IPS DF 4.7 (cell line): Measurements from ENCODE around the gene TYW1B.
"Not testable (repeated sequence)": the region's sequence is repeated elsewhere in the genome, so short reads cannot be mapped to it uniquely, and the experiment has no call there.

Experiments
- DNase-seq: peaks from one replicate; pipeline ENCODE4 v3.0.0-alpha.2; 2013; ENCODE audit warnings: low spot score; ENCODE audit errors: extremely low read depth

TYW1B gene

GRCh38 chr7:72816370-72817157 lies 11.4 kb downstream of the TYW1B start:
- not testable (repeated sequence) for DNase-seq

- DNase-seq, result not testable (repeated sequence)
Observed at GRCh38 chr7:72810437-72810836, 17.6 kb downstream of the TYW1B start.

- DNase-seq, result not testable (repeated sequence)
Observed at GRCh38 chr7:72808511-72808910, 19.5 kb downstream of the TYW1B start.

- not testable (repeated sequence) for DNase-seq
Observed at GRCh38 chr7:72806851-72807250, 21.1 kb downstream of the TYW1B start.

GRCh38 chr7:72805526-72806494 lies 22.2 kb downstream of the TYW1B start:
- DNase-seq, result no peak

GRCh38 chr7:72803778-72804177 lies 24.2 kb downstream of the TYW1B start:
- not testable (repeated sequence) for DNase-seq

GRCh38 chr7:72801564-72801963 lies 26.4 kb downstream of the TYW1B start:
- DNase-seq, result not testable (repeated sequence)

GRCh38 chr7:72795401-72795800 lies 32.6 kb downstream of the TYW1B start:
- DNase-seq, result not testable (repeated sequence)

GRCh38 chr7:72793791-72794190 lies 34.2 kb downstream of the TYW1B start:
- no peak for DNase-seq

GRCh38 chr7:72790698-72791060 lies 37.3 kb downstream of the TYW1B start:
- DNase-seq, result not testable (repeated sequence)

GRCh38 chr7:72790048-72790697 lies 37.8 kb downstream of the TYW1B start:
- not testable (repeated sequence) for DNase-seq

GRCh38 chr7:72785166-72785955 lies 42.6 kb downstream of the TYW1B start:
- DNase-seq, result no peak

- not testable (repeated sequence) for DNase-seq
Observed at GRCh38 chr7:72783601-72784370, 44.2 kb downstream of the TYW1B start.

GRCh38 chr7:72781631-72782030 lies 46.4 kb downstream of the TYW1B start:
- DNase-seq, result no peak

- no peak for DNase-seq
Observed at GRCh38 chr7:72781161-72781560, 46.8 kb downstream of the TYW1B start.

GRCh38 chr7:72780289-72780894 lies 47.6 kb downstream of the TYW1B start:
- DNase-seq, result not testable (repeated sequence)

GRCh38 chr7:72777167-72777566 lies 50.8 kb downstream of the TYW1B start:
- DNase-seq, result not testable (repeated sequence)

- DNase-seq, result not testable (repeated sequence)
Observed at GRCh38 chr7:72772627-72773026, 55.4 kb downstream of the TYW1B start.

- not testable (repeated sequence) for DNase-seq
Observed at GRCh38 chr7:72766994-72767393, 61.0 kb downstream of the TYW1B start.

- no peak for DNase-seq
Observed at GRCh38 chr7:72760602-72761001, 67.4 kb downstream of the TYW1B start.
